Brain microvascular endothelial cell (primary cell): ENCODE data around the gene CUL7.
"Not testable (repeated sequence)": the region's sequence is repeated elsewhere in the genome, so short reads cannot be mapped to it uniquely, and the experiment has no call there.

Experiments used
- DNase-seq: peaks from one replicate; pipeline ENCODE4 v3.0.0-alpha.2; 2020
- H3K27ac ChIP-seq: fragments of 250-450 bp; sonication (Bioruptor Pico); 2 replicates; pipeline ENCODE4 v1.5.1; 2020; ENCODE audit warnings: mild to moderate bottlenecking, moderate library complexity
- H3K27me3 ChIP-seq: fragments of 250-450 bp; sonication (Bioruptor Pico); replicated peaks from 2 replicates; pipeline ENCODE4 v1.5.1; 2020; ENCODE audit warnings: mild to moderate bottlenecking
- H3K36me3 ChIP-seq: fragments of 250-450 bp; sonication (Bioruptor Pico); replicated peaks from 2 replicates; pipeline ENCODE4 v1.5.1; 2020; ENCODE audit warnings: mild to moderate bottlenecking
- H3K4me3 ChIP-seq: 2 replicates; pipeline ENCODE4 v1.5.1; 2011; ENCODE audit warnings: low read depth, mild to moderate bottlenecking, control low read depth, low read length, moderate library complexity
- CTCF ChIP-seq: IDR thresholded peaks from 2 replicates; pipeline ENCODE4 v1.5.1; 2011; ENCODE audit warnings: low read depth, mild to moderate bottlenecking, moderate library complexity, low read length, control low read depth, inconsistent platforms; ENCODE audit errors: missing control alignments
- in situ Hi-C: cut with HindIII; loops from 2 replicates; pipeline ENCODE4 v1.10.0; 2017; ENCODE audit warnings: low sequenced_read_pairs, low pct_ligation_motif_present

CUL7 gene

DNA sequence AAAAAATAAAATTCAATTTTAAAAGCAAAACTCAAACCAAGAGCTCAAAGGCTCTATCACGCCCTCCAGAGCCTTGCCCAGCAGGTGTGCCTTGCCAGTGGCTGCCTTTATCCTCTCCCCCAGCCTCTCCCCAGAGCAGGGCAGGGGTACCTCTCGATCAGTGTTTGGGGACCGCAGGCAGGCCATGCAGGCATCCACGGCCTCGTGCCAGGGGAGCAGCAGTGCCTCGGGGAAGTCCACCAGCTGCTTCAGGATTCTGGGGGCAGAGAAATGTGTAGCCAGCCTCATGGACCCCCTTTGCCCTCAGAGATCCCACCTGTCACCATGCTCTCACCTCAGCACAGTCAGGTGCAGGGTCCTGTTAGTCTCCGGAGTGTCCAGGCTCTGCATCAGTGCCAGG, 5.7 kb downstream of the CUL7 start:
- in situ Hi-C loops: no loop called here
- no peak overlapping the region for H3K27ac ChIP-seq
- DNase-seq: no peak
- H3K36me3 ChIP-seq: peaks cover 43% of the 10 kb centered on the region
- no peak for TF ChIP-seq CTCF
- H3K27me3 ChIP-seq: no peaks in the 10 kb centered on the region
- H3K4me3 ChIP-seq: no peak overlapping the region

DNA sequence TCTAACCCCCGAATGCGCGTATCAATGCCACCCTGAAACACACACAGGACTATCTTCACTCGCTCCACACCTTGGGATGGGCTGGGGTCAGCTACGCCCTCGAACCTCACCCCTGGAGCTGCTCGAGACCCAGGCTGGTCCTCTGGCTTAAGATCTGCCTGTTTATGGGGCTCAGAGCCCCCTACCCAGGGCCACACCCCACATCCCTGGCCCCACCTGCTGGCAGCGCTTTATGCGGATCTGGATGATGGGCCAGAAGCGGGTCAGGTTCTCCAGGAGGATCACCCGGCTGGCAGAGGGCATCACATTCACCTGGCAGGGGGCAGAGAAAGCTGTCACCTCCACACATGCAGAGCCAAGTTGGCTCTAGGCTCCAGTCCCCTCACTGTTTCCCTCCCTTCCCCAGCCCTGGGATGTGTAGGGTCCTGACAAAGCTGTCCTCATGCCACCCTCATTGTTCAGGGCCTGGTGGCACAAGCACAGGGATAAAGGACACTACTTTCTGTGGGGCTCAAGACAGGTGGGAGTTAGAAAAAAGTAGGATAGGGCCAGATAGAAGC, 8.2 kb downstream of the CUL7 start:
- in situ Hi-C loops: no loop called here
- H3K27me3 ChIP-seq: no peaks in the 10 kb centered on the region
- H3K27ac ChIP-seq: no peak overlapping the region
- no peak overlapping the region for H3K4me3 ChIP-seq
- H3K36me3 ChIP-seq: peaks cover 61% of the 10 kb centered on the region
- TF ChIP-seq CTCF: no peak
- DNase-seq: no peak

GRCh38 chr6:43043310-43043709, 10.3 kb downstream of the CUL7 start:
- TF ChIP-seq CTCF: no peak
- in situ Hi-C loops: no loop called here
- DNase-seq: no peak
- peaks cover 64% of the 10 kb centered on the region for H3K36me3 ChIP-seq
- no peaks in the 10 kb centered on the region for H3K27me3 ChIP-seq
- no peak overlapping the region for H3K4me3 ChIP-seq
- H3K27ac ChIP-seq: no peak overlapping the region

DNA sequence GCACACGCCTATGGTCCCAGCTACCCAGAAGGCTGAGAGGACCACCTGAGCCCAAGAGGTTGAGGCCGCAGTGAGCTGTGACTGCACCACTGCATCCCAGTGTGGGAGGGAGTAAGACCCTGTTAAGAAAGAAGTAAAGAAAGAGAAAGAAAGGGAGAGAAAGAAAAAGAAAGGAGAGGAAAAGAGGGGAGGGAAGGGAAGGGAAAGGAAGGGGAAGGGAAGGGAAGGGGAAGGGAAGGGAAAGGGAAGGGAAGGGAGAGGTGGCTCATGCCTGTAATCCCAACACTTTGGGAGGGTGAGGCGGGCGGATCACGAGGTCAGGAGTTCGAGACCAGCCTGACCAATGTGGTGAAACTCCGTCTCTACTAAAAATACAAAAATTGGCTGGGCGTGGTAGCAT, 12.2 kb downstream of the CUL7 start:
- H3K36me3 ChIP-seq: peaks cover 77% of the 10 kb centered on the region

DNA sequence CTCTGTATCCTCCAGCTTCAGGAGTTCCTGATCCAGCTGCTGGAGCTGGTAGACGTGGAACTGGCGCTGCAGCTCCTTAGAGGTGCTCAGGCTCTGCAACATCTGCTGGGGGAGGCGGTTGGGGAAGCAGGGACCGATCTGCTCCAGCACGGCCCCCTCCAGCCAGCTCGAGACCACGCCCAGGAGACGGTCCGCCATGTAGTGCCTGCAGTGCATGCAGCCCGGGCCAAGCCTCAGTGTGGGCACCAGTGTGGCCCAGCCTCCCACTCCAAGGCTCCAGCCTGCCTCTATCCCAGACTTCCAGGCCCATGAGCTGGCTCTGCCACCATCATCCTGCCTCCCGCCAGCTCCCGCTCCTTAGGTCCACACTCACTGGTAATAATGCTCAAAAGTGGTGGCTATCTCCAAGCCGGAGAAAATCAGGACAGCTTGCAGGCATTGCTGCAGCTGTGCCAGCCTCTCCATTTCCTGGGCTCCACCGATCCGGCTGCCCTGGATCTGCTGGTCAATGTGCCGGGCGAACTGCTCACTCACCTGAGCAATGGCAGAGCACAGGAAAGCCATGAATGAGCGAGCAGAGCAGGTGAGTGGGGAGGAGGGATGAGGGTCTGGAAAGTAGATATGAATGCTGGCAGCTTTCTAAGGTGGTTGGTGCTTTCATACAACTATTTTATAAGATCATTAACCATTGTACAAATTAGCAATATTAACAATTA, 13.0 kb downstream of the CUL7 start:
- no peak for TF ChIP-seq CTCF
- in situ Hi-C loops: no loop called here
- no peak overlapping the region for H3K4me3 ChIP-seq
- H3K36me3 ChIP-seq: peaks cover 72% of the 10 kb centered on the region
- H3K27me3 ChIP-seq: no peaks in the 10 kb centered on the region
- no peak overlapping the region for H3K27ac ChIP-seq
- DNase-seq: no peak

More for the DNA sequence above, 12.2 kb downstream of the CUL7 start:
- H3K27ac ChIP-seq, in situ Hi-C loops, DNase-seq, H3K4me3 ChIP-seq, H3K27me3 ChIP-seq: not testable (repeated sequence)

DNA sequence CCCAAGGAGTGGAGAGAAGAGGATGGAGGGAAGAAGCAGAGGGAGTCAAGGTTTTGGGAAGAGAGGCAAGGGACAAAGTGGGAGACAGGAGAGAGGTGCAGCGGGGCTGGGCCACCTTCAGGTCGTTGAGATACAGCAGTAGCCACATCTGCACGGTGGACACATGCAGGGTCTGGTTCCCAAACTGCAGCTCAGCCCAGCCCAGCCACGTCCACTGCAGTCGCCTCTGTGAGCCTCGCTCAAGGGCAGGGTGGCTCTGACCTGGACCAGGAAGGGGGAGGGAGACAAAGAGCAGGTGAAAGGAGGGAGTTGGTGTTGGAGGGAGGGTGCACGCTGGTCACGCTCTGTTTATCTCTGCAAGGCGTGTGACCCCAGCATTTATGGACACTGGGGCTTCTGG, 14.9 kb downstream of the CUL7 start:
- in situ Hi-C loops: no loop called here
- H3K4me3 ChIP-seq: no peak overlapping the region
- H3K27ac ChIP-seq: no peak overlapping the region
- TF ChIP-seq CTCF: no peak
- no peaks in the 10 kb centered on the region for H3K27me3 ChIP-seq
- peaks cover 73% of the 10 kb centered on the region for H3K36me3 ChIP-seq
- no peak for DNase-seq
